HG03135 (cell line): Measurements from ENCODE around the gene KLK2.

ENCODE experiments used
- ATAC-seq: cut with Tn5 transposase; IDR thresholded peaks from one replicate; pipeline ENCODE4 v1.9.1; 2021; ENCODE audit warnings: mild to moderate bottlenecking, moderate library complexity; ENCODE audit not compliant: unreplicated experiment

Gene KLK2

DNA sequence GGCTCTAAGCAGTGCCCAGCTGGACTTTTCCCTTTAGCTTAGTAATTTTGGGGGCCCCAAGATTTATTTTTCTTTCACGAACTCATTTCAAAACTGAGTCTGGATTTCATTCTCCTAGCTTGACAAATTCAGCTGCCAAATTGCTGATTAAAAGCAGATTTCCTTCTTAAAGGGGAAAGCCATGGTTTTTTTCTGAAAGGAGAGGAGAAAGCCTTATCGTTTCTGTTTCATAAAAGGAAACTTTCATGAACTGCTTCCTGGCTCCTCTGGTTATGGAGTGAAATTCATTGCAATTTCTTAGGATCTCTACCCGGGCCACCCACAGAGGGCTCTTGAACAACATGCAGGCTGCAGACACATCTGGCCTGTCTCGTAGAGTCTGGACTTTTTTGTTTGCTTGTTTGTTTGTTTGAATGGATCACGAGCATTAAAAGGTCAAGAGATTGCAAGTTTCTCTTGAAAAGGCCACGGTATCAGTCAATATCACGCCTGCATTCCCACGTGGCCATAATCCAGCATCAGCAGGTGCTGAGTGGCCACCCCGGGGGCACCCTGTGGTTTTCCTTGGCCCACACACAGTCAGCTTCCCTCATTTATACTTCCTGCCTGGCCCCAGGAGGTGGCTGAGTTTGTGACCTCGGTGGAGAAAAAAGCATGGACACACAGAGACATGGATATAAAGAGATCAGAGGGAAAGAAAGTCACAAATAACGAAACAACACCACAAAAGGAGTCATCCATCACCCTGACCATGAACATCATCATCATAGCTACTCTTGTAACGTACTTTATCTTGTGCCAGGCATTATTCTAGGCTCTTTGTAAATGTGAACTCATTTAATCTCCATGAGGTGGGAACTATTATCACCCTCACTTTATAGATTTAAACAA is 48.4 kb downstream of the KLK2 start:
- ATAC-seq, result no peak

DNA sequence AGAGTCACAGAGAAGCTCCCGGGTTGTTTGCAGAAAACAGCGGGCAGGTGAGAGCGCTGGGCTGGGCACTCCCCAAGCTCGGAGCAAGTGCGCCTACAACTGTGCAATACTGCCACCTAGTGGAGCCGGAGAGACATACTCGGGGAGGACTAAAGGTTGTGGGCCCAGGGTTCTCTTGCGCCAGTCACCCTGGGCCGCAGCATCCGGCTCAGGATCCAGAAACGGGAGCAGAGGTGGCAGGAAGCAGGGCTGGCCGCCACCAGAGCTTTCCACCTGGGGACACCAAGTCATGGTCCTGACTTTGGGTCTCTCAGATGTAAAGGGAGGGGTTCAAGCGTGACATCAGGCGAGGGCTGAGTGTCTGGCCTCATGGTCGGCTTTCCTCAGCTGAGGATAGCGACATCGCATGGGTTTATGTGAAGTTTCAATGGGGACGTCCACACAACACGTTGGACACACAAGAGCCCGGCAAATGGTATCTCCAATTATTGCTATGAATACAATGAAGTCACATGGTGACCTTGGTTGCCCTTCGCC is 49.1 kb downstream of the KLK2 start:
- ATAC-seq, result peak; percentile 79

GRCh38 chr19:50924586-50924985 is 51.3 kb downstream of the KLK2 start:
- ATAC-seq, result no peak

DNA sequence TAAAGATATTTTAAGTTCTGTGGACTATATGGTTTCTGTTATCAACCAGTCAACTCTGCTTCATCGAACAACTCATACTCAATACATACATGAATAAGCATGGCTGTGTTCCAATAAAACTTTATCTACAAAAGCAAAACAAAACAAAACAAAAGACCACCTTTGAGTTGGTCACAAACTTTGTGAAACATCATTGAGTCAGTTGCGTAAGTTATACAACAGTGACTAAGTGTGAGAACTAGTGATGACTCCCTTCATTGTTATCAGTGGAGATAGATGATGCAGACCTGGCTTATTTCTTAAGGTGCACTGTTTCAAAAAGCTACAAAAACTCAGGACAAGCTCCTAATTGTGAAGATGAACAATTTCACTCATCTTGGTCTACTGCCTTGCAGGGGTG is 52.5 kb downstream of the KLK2 start:
- no peak for ATAC-seq

GRCh38 chr19:50926144-50926543 is 52.9 kb downstream of the KLK2 start:
- no peak for ATAC-seq

GRCh38 chr19:50928831-50929230 is 55.6 kb downstream of the KLK2 start:
- no peak for ATAC-seq
